ENCODE measurements around the gene DDTL.

DNA sequence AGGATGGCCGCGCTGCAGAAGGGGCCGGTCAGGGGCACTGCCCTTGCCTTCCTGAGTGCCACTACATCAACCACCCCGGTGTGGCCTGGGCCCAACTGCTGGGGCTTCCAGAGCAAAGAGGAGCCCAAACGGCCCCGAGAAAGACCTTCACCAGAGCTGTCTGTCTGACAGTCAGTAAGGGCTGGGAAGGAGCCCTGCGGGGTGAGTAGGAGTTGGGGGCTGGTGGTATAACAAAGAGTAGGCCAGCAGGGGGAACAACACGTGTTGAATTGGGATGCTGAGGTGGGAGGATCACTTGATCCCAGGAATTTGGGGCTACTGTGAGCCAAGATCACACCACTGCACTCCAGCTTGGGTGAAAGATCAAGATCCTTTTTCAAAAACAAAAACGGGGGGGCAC, 34.6 kb downstream of the DDTL start:
- no peak for TF ChIP-seq CTCF (conservative IDR thresholded peaks at IDR 0.05; ENCODE audit: low read depth, low read length)
- TF ChIP-seq EZH2 (IDR thresholded peaks at IDR 0.05; ENCODE audit: borderline replicate concordance, low read depth, low read length, poor library complexity, severe bottlenecking), result no peak

All from A673 (cell line).